ENCODE measurements around the gene CELA1. TPM values are rescaled to one million over a fixed set of nuclear protein-coding genes. Genes with fewer than 3 reads are reported as not detected.
A peak's percentile ranks its signal among the peaks of the same experiment; 100 is the strongest.
"Not testable (repeated sequence)": the region's sequence is repeated elsewhere in the genome, so short reads cannot be mapped to it uniquely, and the experiment has no call there.

The CELA1 gene
- total RNA-seq, 1 donor from 2014 or later: not detected

DNA sequence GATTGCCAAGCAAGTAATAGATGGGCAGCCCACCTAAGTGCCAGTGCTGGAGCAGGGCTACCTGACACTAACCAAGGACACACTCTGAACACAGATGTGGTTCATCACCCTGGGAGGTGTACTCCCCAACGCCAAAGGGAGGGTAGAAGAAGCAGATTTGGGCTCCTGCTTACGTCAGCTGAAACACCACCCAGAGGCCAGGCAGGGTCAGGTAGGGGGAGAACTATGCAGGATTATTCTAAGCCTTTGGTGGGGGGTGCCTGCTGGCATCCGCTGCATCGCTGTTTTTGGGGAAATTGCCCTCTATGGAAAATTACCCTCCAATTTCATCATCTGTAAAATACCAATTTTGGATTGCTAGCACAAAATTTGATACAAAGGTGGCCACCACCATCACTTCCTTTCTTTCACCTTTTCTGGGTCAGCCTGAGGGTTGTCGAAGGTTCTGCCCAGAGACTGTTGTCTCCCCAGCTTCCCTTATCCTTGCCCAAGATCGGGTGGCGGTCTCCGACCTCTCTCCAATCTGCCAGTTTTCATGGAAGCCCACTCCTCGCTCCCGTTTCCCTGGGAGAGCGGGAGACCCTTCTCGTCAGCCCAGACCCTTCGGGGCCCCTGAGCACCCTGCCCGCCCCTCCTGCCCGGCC, 23.0 kb downstream of the CELA1 start:
- intact Hi-C loops (cut with DNase I): no loop called here
- DNase-seq (ENCODE audit: low spot score) (no peak), ATAC-seq (no peak)

- intact Hi-C loops (cut with DNase I): no loop called here
- no peak for ATAC-seq
- DNase-seq (ENCODE audit: low spot score): no peak
These were observed 24.0 kb downstream of the CELA1 start for GRCh38 chr12:51322452-51322851.

GRCh38 chr12:51321882-51322281, 24.6 kb downstream of the CELA1 start:
- intact Hi-C loops (cut with DNase I): no loop called here
- DNase-seq (ENCODE audit: low spot score) (no peak), ATAC-seq (no peak)

GRCh38 chr12:51320695-51321320, 25.7 kb downstream of the CELA1 start:
- DNase-seq (ENCODE audit: low spot score) (no peak), ATAC-seq (peak; percentile 86)
- intact Hi-C loops (cut with DNase I): no loop called here

DNA sequence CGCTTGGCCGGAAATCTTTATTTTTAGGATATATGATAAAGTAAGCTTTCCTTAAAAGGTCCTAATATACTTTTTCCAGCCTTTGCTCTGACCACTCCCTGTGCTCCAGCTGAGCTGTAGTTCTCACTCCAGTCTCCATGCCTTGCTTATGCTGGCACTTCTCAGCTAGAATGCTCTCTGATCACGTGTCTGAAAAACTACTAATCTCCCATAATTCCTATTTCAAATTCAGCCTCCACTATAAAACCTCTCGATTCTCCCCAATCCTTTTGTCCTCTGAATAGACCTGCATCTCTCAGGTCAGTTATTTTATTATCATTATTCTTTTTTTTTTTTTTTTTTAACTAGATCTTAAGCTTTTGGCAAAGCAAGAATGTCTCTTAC, 26.2 kb downstream of the CELA1 start:
- ATAC-seq (peak; percentile 81), DNase-seq (ENCODE audit: low spot score) (no peak)
- intact Hi-C loops (cut with DNase I): no loop called here

DNA sequence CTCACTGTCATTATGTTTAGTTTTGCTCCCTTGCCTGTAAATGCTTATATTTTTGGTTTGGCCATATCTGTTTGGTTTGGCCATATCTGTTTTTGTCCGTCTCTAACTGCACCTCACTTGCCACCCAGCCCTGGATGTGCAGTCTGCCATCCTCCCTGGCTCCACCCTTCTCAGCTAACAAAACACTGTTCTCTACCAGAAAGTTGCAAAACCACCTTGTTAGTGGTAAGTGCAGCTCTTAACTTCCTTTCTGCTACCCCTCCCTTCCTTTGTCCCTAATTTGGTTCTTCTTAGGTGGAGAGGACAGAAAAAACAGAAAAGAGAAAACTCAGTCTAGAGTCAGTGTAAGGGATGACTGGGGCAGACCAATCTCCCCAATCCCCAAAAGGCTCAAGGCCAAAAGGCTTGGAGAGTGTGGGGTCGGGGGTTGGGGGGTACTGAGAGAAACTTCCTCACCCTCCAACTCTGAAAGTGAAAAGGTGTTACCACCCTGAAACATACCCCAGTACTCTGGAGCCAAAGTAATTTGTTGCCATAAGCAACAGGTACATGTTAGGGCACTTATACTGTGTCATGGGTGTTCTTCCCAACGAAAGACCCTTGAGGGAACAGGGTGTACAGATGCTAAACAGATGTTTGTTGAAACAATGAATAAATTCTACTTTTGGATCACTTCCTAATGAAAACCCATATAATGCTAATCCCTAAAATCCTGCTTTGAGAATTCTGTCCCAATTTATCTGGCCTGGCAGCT, 27.5 kb downstream of the CELA1 start:
- intact Hi-C loops (cut with DNase I): no loop called here
- no peak for DNase-seq (ENCODE audit: low spot score)
- ATAC-seq: no peak

GRCh38 chr12:51318057-51318806, 28.2 kb downstream of the CELA1 start:
- intact Hi-C loops (cut with DNase I); DNase-seq (ENCODE audit: low spot score); ATAC-seq: not testable (repeated sequence)

- intact Hi-C loops (cut with DNase I): no loop called here
- DNase-seq (ENCODE audit: low spot score): no peak
- no peak for ATAC-seq
These were observed 35.1 kb downstream of the CELA1 start for GRCh38 chr12:51311389-51311788.

DNA sequence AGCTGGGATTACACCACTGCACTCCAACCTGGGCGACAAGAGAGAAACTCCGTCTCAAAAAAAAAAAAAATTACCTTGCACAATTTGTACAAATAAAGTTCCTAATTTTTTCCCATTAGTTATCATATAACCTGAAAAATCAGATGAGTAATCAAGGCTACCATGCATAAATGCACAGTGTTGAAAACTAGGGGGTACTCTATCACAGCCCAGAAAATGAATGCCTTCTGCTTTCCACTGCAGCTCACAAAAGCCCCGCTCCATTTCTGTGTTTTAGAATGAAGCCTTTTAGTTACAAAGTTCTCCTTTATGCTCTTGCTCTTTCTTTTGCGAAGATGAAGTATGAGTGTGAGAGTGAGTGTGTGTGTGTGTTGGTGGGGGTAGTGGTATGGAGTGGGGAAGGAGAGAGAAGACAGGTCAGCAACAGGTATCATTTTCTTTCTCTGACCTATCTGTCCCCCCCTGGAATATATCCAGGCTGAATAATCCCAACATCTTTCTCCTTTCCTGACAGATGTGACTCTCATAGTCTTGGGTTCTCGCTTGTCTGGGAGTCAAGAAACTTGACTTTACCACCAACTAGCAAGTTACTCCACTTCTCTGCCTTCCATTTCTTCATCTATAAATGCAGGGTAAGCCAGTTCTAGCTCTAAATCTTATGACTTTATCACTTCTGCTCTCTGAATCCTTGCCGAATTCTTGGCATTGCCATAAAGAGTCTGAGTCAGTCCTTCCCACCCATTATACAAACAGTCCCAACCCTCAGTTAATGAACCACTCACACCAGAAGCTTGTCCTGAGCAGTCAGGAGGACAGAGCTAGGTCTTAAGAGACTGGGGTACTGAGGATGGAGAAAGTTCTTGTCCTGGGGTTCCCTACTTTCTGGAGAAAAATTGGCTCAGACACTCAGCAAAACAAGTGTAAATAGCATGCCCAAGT, 38.6 kb downstream of the CELA1 start:
- ATAC-seq (peak; percentile 32), DNase-seq (ENCODE audit: low spot score) (no peak)
- intact Hi-C loops (cut with DNase I): no loop called here

DNA sequence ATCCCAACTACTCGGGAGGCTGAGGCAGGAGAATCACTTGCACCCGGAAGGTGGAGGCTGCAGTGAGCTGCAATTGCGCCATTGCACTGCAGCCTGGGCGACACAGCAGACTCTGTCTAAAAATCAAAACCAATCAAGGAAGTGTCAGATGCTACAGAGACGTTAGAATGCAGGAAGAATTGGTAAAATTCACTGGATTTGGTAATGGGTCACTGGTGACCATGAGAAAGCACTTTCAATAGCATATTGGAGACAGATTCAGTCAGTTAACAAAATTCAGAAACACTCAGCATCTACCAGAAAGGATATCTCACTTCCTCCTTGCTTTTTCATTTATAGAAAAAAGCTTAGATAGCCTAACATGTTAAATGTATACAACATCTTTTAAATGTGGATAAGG, 40.0 kb downstream of the CELA1 start:
- intact Hi-C loops (cut with DNase I): no loop called here
- no peak for DNase-seq (ENCODE audit: low spot score)

GRCh38 chr12:51300768-51301167, 45.7 kb downstream of the CELA1 start:
- ATAC-seq: not testable (repeated sequence)

More for the DNA sequence above, 40.0 kb downstream of the CELA1 start:
- no peak for ATAC-seq

DNA sequence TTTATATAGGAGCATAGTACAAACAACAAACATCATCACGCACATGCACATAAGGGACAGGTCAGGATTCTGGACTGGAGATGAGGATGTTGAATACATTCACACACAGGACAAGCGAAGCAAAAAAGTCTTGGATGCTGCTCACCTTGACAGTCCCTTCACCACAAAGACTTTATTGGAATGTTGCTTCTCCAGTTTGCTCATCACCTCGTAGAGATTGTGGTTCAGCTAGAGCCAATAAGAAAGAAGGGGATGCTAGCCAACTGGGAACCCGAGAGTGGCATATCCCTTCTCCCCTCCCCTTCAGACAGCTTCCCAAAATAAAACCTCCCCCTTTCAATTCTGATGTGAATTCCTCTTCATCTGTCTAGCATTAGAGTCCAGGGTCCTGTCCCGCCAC, 50.8 kb downstream of the CELA1 start:
- DNase-seq (ENCODE audit: low spot score) (no peak), ATAC-seq (no peak)
- intact Hi-C loops (cut with DNase I): no loop called here

More at GRCh38 chr12:51300768-51301167, 45.7 kb downstream of the CELA1 start:
- DNase-seq (ENCODE audit: low spot score); intact Hi-C loops (cut with DNase I): not testable (repeated sequence)

DNA sequence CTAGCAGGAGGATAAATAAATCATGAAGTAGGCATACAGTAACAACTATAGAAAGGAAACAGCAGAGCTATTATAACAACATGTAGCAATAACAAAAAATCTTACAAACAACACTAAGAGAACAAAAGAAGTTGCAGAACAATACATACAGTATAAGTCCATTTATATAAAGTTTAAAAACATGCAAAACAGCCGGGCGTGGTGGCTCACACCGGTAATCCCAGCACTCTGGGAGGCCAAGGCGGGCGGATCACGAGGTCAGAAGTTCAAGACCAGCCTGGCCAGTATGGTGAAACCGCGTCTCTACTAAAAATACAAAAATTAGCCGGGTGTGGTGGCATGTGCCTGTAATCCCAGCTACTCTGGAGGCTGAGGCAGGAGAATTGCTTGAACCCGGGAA, 52.4 kb downstream of the CELA1 start:
- intact Hi-C loops (cut with DNase I); ATAC-seq: not testable (repeated sequence)

GRCh38 chr12:51293696-51294095, 52.8 kb downstream of the CELA1 start:
- no peak for DNase-seq (ENCODE audit: low spot score)
- no peak for ATAC-seq
- intact Hi-C loops (cut with DNase I): no loop called here

More for the DNA sequence above, 52.4 kb downstream of the CELA1 start:
- DNase-seq (ENCODE audit: low spot score): not testable (repeated sequence)

DNA sequence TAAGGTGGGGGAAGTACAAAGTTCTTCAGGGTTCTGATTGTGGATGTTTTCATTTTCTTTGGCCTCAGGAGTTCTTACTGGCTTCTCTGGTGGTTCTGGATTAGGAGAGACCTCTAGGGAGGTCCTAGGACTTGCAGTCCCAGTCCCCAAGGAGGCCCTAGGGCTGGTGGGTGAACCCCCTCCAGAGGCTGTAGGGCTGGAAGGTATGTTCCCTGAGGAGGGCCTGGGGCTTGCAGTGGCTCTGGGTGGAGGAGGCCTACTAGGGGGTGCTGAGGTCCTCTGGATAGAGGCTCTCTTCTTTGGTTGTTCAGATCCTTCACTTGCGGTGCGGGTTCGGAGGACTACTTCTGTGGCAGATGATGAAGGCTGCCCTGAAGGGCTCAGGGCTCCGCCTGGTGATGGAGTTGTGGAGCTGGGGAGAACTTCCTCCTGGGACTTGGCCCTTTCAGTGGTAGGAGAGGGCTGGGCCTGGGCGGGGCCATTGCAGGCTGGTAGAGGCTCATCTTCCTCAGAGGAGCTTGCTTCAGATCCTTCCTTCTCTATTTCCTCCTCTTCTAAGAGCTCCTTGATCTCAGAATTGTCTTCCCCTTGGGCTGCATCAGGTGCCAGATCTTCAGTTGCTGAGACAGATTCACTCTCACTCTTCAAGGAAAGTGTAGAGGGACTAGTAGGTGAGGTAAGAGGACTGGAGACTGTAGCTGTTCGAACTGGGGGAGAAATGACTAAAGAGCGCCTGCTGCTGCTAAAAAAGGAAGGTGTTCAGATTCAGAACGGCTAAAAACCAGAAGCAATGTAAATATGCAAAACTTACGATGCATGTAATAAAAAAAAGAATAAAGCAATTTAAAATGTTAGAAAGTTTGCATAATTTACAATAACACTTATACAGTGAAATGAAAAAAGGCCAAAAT, 54.6 kb downstream of the CELA1 start:
- peak; percentile 63 for DNase-seq (ENCODE audit: low spot score)
- peak; percentile 46 for ATAC-seq
- intact Hi-C loops (cut with DNase I): not testable (repeated sequence)

DNA sequence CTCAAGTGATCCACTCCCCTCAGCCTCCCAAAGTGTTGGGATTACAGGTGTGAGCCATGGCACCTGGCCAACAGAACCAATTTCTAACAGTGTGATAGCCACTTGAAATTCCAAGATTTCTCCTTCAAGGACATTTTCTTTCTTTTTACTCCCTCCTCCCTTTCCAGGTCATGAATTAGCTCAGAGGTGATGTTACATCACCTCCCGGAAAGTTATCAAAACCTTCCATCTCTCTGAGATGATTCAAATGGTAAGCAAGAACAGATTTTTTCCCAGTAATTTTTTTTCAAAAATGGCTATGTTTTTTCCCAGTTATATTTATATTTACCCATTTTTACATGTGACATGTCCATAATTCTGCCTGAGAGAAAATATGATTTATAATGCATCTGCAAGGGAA, 60.6 kb downstream of the CELA1 start:
- intact Hi-C loops (cut with DNase I): no loop called here
- ATAC-seq (no peak), DNase-seq (ENCODE audit: low spot score) (no peak)

- intact Hi-C loops (cut with DNase I): no loop called here
- DNase-seq (ENCODE audit: low spot score) (no peak), ATAC-seq (no peak)
These were observed 65.1 kb downstream of the CELA1 start for GRCh38 chr12:51281202-51281924.
